ENCODE measurements around the gene ANAPC5.

DNA sequence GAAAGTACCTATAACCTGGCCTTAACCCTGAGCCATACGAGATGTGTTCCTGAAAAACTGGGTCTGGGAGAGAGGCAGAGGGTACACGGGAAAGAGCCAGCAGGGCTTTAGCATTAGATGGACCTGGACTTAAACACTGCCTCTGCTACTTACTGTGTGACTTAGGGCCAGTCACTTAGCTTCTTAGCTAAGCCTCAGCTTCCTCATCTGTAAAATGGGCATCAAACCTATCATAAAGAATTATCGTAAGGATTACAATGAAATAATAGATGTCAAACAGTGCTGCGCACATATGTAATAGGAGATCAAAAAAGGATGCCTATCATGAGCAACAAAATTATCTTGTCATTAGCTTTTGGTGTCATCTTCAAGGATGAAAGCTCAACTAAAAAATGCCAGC is 23.6 kb downstream of the ANAPC5 start:
- TF ChIP-seq, protein P1, sequence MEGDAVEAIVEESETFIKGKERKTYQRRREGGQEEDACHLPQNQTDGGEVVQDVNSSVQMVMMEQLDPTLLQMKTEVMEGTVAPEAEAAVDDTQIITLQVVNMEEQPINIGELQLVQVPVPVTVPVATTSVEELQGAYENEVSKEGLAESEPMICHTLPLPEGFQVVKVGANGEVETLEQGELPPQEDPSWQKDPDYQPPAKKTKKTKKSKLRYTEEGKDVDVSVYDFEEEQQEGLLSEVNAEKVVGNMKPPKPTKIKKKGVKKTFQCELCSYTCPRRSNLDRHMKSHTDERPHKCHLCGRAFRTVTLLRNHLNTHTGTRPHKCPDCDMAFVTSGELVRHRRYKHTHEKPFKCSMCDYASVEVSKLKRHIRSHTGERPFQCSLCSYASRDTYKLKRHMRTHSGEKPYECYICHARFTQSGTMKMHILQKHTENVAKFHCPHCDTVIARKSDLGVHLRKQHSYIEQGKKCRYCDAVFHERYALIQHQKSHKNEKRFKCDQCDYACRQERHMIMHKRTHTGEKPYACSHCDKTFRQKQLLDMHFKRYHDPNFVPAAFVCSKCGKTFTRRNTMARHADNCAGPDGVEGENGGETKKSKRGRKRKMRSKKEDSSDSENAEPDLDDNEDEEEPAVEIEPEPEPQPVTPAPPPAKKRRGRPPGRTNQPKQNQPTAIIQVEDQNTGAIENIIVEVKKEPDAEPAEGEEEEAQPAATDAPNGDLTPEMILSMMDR (IDR thresholded peaks at IDR 0.05) = no peak
- no peak for TF ChIP-seq POLR2A (IDR thresholded peaks at IDR 0.05)

All from uterus (tissue), 2 donors.